Right forelimb (tissue), 1 donor: ENCODE results near the gene ST6GALNAC5.

Source experiments
- DNase-seq: peaks from one replicate; pipeline ENCODE4 v3.0.0-alpha.2; 2018

Gene ST6GALNAC5

GRCh38 chr1:77015748-77016341 lies 148.6 kb downstream of the ST6GALNAC5 start:
- DNase-seq, result no peak

- DNase-seq, result no peak
Measured at GRCh38 chr1:77016386-77016985, 149.2 kb downstream of the ST6GALNAC5 start.

- no peak for DNase-seq
Measured at GRCh38 chr1:77018311-77018710, 151.0 kb downstream of the ST6GALNAC5 start.

GRCh38 chr1:77018761-77019160 lies 151.5 kb downstream of the ST6GALNAC5 start:
- DNase-seq, result no peak

GRCh38 chr1:77021732-77022131 lies 154.5 kb downstream of the ST6GALNAC5 start:
- no peak for DNase-seq

- no peak for DNase-seq
Measured at GRCh38 chr1:77024500-77024899, 157.2 kb downstream of the ST6GALNAC5 start.

- DNase-seq, result no peak
Measured at GRCh38 chr1:77025599-77025998, 158.3 kb downstream of the ST6GALNAC5 start.

- no peak for DNase-seq
Measured at GRCh38 chr1:77026135-77026534, 158.9 kb downstream of the ST6GALNAC5 start.

GRCh38 chr1:77026640-77027039 lies 159.4 kb downstream of the ST6GALNAC5 start:
- DNase-seq, result no peak

GRCh38 chr1:77027847-77028246 lies 160.6 kb downstream of the ST6GALNAC5 start:
- DNase-seq, result no peak

GRCh38 chr1:77030401-77031105 lies 163.3 kb downstream of the ST6GALNAC5 start:
- DNase-seq, result no peak

- no peak for DNase-seq
Measured at GRCh38 chr1:77031106-77031662, 163.9 kb downstream of the ST6GALNAC5 start.

- DNase-seq, result no peak
Measured at GRCh38 chr1:77036560-77036959, 169.3 kb downstream of the ST6GALNAC5 start.

GRCh38 chr1:77037038-77037437 lies 169.8 kb downstream of the ST6GALNAC5 start:
- no peak for DNase-seq

- no peak for DNase-seq
Measured at GRCh38 chr1:77038000-77038399, 170.7 kb downstream of the ST6GALNAC5 start.

GRCh38 chr1:77039111-77039510 lies 171.8 kb downstream of the ST6GALNAC5 start:
- no peak for DNase-seq

GRCh38 chr1:77039739-77040138 lies 172.5 kb downstream of the ST6GALNAC5 start:
- DNase-seq, result no peak

- no peak for DNase-seq
Measured at GRCh38 chr1:77040826-77041225, 173.5 kb downstream of the ST6GALNAC5 start.

- no peak for DNase-seq
Measured at GRCh38 chr1:77044133-77044849, 177.0 kb downstream of the ST6GALNAC5 start.

GRCh38 chr1:77047575-77047974 lies 180.3 kb downstream of the ST6GALNAC5 start:
- no peak for DNase-seq

GRCh38 chr1:77047978-77048614 lies 180.8 kb downstream of the ST6GALNAC5 start:
- DNase-seq, result no peak

- DNase-seq, result no peak
Measured at GRCh38 chr1:77048615-77049005, 181.3 kb downstream of the ST6GALNAC5 start.

- DNase-seq, result no peak
Measured at GRCh38 chr1:77051425-77051824, 184.1 kb downstream of the ST6GALNAC5 start.
